Peyer's patch (tissue), 4 donors: ENCODE measurements around the gene ST7.

Experiments used
- CTCF ChIP-seq, 6 experiments: fragments of 450-650 bp in 4 of 6; fragments of 200-600 bp in 2 of 6; sonication (generic) in 1 of 6; IDR thresholded peaks; one replicate each; pipeline ENCODE4 v1.5.1; 2017 to 2019; ENCODE audit warnings: antibody characterized with exemption in 6 of 6, mild to moderate bottlenecking in 3 of 6, moderate library complexity in 1 of 6
- POLR2A ChIP-seq, 2 donors: fragments of 450-650 bp; IDR thresholded peaks; one replicate each; pipeline ENCODE4 v1.5.1; 2017; ENCODE audit warnings: antibody characterized with exemption in 2 of 2, mild to moderate bottlenecking in 2 of 2, moderate library complexity in 2 of 2

- TF ChIP-seq CTCF (IDR thresholded peaks at IDR 0.05) (no peak), POLR2A (IDR thresholded peaks at IDR 0.05) (no peak)
These were observed 297.5 kb downstream of the ST7 start for GRCh38 chr7:117250801-117251200.
